NCI-H226 (cell line): ENCODE results near the gene TMEM61.
A peak's percentile ranks its signal among the peaks of the same experiment; 100 is the strongest.

Experiments
- DNase-seq: peaks from one replicate; pipeline ENCODE4 v3.0.0-alpha.2; 2015

The TMEM61 gene

DNA sequence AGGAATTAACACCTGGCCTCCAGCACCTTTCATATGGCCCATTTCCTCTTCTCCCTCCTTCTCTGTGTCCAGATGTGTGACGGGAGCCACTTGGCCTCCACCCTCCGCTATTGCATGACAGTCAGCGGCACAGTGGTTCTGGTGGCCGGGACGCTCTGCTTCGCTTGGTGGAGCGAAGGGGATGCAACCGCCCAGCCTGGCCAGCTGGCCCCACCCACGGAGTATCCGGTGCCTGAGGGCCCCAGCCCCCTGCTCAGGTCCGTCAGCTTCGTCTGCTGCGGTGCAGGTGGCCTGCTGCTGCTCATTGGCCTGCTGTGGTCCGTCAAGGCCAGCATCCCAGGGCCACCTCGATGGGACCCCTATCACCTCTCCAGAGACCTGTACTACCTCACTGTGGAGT is 5.6 kb downstream of the TMEM61 start:
- no peak for DNase-seq

- DNase-seq = no peak
Observed at GRCh38 chr1:54986533-54986932, 6.1 kb downstream of the TMEM61 start.

- no peak for DNase-seq
Observed at GRCh38 chr1:54987427-54987826, 7.0 kb downstream of the TMEM61 start.

DNA sequence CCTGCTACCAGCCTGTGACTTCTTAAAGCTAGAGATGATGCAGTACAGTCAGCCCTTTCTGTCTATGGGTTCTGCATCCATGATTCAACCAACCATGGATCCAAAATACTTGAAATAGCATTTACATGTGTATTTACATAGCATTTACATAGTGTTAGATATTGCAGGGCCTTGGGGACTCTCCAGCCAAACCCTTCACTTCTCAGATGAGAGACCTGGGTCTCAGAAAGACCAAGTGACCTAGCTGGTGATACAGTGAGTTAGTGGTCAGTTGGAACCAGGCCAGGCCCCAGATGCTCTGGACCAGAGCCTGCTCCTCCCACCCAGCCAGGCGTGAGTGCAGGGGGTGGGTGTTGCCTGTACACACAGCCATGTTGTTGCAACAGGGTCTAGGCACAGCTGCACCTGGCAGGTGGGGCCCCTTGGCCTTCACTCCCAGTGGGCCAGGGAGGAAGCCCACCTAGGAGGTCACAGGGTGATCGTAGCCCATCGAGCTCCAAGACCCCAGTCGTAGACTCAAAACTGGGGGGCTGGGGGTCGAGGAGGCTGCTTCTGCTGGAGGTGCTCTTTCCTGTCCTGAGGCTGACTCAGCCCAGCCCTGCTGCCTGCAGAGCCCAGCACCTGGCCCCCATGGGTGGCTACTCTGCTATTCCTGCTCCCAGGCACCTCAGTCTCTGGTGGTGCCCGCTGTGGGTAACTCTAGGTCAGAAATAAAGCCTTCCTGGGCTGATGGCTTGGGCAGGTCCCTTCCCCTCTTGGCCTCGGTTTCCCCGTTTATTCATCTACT is 7.7 kb downstream of the TMEM61 start:
- DNase-seq = no peak

DNA sequence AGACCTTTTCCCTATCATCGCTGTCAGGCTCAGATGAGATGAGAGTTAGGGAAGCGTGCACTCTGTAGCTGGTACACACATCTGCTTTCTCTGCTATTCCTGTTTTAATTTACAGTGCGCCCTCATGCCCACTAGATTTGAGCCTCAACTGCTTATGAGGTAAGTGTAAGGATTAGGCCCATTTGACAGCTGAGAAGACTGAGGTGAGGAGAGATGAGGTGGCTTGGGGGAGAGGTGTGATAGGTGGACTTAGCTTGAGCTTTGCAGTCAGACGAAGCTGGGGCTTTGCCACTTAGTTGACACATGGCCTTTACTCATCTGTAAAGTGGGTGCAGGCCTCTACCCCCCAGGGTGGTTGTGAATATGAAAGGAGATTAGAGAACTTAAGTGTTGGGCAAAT is 8.5 kb downstream of the TMEM61 start:
- no peak for DNase-seq

DNA sequence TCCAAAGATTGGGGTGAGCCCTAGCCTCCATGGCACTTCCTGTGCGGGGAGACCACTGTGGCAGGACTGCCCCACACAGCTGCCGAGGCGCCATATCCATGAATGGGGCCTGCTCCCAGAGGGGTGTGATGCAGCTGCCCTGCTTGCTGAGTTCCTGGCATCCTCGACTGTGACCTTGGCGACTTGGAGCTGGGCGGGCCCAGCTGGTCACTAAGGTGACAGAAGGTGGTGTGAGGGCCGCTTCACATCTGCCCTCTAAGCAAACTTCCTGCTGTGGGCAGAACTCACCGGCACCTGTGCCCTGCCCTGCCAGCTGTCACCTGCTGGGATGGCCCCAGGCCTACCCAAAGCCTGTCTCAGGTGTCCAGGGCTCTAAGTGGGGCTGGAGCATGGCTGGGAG is 9.0 kb downstream of the TMEM61 start:
- DNase-seq = no peak

DNA sequence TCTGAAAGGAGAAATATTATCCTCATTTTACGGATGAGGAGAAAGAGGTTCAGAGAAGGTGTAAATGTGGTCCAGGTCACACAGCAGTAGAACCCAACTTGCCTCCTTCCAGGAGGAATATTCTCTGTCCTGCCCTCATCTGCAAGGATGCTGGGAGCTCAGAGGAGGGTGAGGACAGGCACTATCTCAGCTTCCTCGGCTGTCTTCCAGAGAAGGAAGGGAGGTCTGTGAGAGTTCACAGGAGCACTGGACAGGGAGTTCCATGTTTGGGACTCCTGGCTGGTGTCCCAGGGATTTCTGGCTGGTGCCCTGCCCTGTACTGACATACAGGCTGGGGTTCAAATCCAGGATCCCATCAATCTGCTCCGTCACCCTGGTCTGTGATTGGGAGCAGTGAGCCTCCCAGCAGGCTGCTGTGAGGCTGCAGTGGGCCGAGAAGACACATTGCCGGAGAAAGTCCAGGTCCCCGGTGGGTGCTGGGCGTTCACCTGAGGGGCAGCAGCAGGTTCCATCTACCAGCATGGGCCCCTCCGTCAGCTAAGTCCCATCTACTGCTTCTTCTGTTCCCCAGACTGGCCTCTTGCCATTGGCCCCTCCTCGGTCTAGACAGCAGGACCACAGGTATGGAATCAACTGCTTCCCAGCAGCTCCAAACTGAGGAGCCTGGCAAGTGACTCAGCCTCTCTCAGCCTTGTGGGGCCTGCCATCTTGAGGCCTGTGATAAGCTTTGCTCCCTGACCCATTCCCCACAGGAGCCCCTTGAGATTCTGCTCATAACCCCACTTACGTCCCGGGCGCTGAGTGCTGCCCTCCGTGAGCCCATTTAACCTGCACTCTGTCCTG is 9.8 kb downstream of the TMEM61 start:
- peak; percentile 56 for DNase-seq

DNA sequence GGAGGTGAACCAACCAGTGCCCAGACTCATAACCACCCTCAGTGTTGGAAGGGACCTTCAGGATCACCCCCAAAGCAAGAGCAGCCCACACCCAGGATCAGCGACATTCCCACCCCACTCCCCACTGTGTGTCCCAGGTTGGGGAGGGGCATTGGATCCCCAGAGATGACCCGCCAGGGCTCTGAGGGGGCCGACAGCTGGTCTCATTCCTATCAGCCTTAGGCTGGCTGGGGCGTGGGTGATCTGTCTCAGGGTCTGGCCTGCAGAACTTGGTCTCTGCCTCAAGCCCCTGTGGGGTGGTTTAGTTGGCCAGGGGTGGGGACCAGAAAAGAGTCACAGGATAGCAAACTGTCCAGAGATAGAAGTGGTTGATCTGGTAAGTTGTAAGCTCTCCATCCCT is 10.5 kb downstream of the TMEM61 start:
- DNase-seq = no peak

- no peak for DNase-seq
Observed at GRCh38 chr1:54991939-54992338, 11.5 kb downstream of the TMEM61 start.

- DNase-seq = no peak
Observed at GRCh38 chr1:54993140-54993539, 12.7 kb downstream of the TMEM61 start.

GRCh38 chr1:54994355-54994990 is 14.0 kb downstream of the TMEM61 start:
- no peak for DNase-seq

DNA sequence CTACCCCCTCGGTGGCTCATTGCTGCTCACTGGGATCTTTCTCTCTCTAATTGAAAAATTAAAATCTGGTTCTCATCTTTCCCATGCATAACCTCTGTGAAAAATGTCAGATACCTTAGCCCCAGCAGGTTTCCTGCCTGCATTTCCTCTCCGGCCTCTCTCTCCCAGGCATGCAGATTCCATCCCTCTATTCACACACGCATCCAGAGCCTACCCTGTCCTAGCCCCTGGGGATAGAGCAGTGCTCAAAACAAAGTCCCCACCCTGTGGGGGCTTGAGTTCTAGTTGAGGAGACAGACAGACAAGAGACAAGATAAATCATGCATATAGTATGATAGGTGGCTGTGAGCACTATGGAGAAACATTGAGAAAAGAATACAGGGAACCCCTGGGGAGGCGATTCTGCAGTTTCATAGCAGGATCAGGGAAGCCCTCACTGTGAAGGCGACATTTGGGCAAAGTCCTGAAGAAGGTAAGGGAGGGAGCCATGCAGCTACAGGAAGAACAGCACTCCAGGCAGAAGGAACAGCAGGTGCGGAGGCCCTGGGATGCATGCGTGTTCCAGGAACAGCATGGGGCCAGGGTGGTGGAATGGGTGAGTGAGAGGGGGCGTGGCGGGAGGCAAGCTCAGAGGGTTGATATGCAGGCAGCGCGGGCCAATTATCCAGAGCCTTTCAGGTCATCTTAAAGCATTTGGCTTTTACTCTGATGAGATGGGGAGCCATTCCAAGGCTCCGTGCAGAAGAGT is 14.8 kb downstream of the TMEM61 start:
- DNase-seq = no peak

DNA sequence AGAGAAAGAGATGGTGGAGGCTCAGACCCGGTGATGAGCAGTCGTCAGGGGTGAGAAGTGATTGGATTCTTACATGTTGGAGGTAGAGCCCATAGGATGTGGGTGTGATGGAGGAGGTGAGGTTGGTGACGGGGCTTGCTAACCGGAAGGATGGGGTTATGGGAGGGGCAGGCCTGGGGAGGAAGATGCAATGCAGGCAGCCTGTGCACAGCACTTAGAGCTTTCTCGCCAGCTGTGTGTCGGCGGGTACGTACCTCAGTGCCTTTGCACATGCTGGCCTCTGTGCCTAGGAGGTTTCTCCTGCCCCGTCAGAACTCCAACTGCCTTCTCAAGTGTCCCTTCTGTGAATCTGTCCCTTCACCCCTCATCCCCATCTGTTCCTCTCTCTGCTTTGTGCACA is 15.4 kb downstream of the TMEM61 start:
- no peak for DNase-seq

DNA sequence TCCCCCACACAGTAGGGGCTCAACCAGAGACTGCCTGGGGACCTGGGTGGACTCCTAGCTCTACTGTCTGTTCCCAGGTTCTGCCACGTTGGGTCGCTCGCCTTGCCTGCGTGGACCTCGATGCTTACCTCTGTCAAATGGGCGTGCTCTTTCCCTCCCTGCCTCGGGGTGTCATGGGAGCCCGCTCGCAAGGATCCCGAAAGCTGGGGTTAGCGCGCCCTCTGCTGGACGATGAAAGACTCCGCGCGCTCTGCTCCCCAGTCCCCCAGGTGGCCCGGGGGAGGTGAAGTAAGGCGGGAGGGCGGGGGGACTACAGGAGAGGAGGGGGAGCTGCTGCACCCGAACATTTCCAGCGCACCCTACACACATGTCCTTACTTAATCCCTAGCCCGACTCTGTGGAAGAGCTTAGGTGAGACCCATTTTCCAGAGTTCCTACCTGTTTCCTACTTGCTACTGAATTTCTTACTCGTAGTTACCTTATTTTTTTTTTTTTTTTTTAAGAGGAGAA is 16.0 kb downstream of the TMEM61 start:
- peak; percentile 61 for DNase-seq

DNA sequence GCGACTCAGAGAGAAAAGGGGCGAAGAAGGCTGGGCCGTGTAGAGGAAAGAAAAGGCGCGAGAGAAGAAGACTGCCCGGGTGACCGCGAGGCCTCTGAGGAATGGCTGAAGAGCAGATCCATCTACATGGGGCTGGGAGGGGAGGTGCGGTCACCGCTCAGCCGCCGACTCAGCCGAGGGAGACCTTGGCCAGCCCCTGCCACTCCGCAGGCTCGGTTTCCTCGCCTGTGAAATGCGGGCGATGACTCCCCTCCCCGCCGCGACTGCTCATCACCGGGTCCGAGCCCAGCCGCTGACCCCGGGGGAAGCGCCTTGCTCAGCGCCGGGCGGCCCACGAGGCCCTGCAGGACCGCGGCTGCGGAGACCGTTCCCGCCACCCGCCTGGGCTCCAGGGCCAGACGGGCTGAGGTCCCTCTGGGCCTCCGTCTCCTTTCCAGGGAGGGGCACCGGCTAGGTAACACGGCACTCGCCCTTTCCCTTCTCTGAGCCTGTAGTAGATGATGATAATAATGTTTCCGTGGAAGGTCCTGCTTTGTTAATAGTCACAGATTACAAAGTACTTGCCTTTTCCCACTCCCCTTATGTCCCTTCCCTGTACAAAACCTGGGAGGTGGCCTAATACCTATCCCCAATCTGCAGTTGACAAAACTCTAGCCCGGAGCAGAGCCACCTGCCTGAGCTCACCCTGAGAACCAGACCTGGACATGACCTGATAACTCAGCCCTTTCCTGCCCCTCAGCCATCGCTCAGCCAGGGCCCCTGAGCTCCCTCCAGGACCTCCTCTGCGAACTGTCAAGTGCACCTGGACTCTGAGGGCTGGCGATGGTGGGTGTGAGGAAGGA is 16.7 kb downstream of the TMEM61 start:
- no peak for DNase-seq

DNA sequence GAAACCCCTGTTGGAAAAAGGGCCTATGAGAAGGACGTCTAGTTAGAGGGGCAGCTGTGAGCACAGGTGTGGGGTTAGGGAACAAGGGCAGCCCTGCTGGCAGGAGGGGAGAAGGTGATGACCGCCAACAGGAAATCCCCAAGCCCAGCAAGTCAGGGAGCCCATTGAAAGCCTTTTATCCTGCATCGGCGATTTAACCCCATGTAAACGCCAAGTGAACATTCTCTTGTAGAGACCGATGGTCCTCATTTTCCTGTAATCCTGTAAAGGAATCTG is 17.2 kb downstream of the TMEM61 start:
- DNase-seq = no peak

DNA sequence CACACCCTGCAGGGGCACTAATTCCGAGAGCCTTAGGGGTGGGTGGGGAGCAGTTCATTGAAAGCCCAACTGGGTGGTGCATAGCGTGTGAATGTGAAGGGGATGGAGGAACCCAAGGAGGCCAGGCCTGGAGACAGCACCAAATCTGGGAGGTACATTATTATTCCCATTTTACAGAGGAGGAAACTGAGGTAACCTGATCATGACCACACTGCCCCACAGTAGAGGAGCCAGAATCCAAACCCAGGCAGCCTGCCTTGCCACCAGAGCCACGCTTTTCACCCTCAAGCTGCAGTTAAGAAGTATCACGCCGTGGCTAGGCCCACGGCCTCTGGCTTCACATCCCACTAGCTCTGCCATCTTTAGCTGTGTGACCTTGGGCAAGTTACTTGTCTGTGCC is 17.7 kb downstream of the TMEM61 start:
- no peak for DNase-seq

DNA sequence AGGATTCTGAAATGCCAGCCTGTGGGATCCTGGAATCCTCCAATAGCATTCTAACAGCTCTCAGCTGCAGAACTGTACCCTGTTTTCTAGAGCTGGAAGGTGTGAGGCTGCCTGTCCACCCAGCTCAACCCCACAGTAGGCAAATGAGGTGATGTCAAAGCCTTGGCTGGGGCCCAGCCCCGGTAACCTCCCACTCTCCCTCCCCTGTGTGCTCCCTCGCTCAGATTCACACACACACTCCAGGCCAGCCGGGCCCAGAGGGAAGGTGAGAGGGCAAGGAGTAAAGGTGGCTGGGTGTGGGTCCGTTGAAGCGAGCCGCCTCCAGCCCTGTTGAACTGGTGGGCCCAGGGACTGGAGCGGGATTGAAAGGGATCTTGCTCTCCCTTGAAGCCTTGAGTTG is 18.2 kb downstream of the TMEM61 start, which contains the start of gene BSND:
Gene BSND (plus strand): TSS at position 257 of the 400 bp plus-strand sequence. CDS start 254 bp downstream, outside the sequence.
- DNase-seq = peak; percentile 61

DNA sequence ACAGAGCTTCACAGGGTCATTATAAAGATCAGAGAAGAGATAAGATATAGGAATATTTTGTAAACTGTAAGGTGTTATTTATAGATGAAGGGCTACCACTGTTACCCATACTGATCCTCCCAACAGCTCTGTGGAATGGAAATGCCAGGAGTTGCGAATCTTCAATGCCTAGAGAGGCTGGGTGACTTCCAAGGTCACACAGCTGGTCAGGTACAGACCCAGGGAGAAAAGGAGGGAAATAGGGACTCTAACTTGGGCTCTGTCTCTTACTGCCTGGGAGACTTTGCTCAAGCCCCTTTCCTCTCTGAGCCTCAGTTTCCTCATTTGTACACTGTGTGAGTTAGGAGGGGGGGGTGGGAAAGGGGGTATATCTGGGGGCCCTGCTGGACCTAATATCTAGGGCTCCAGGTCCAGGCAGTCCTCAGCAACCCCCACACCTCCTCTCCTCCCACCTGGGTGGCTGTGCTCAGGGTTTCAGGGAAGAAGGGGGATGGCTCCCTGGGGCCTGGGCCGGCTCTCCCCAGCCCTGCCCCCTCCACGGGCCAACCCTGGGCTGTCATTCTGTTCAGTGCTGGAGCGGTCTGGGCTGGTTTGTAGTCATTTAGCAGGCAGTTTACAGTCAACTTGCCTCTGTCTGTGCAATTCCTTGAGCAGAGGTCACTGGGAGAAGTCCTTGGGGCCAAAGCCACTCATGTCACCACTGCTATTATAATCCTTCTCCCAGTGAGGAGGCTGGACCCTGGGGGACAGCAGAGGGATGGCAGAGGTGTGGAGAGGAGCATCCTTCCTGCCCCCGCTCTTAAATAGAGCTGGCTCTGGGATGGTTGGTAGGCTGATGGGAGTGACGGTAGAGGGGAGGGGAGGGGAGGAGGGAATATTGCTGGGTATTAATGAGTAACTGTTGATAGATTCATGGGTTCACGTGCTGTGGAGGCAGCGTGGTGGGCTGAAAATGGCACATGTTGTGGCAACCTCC is 20.0 kb downstream of the TMEM61 start:
- no peak for DNase-seq

GRCh38 chr1:55001311-55001710 is 20.9 kb downstream of the TMEM61 start:
- no peak for DNase-seq

DNA sequence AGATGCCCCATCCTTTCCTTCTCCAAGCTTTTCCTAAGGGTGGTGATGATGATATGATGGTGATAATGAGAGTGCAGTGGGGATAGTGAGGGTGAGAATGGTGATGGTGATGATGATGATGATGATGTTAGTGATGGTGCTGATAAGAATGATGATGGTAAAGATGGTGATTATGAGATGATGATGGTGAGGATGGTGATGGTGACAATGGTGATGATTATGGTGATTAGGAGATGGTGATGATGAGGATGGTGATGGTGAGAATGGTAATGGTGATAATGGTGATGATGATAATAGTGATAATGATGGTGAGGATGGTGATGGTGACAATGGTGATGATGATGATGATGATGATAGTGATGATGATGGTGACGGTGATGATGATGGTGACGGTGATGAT is 22.3 kb downstream of the TMEM61 start:
- no peak for DNase-seq
